ENCODE measurements around the gene NXT2. TPM values are rescaled to one million over a fixed set of nuclear protein-coding genes. Genes with fewer than 3 reads are reported as not detected.
"Not testable (repeated sequence)": the region's sequence is repeated elsewhere in the genome, so short reads cannot be mapped to it uniquely, and the experiment has no call there.

NXT2 gene
- polyA plus RNA-seq (ENCODE audit: insufficient read length in 4 of 4), result 10 to 100 TPM; 14.6 to 20.1 (median 18.5) TPM

GRCh38 chrX:109536439-109537323, at the start of gene NXT2:
TSS of gene NXT2 (plus strand) at chrX:109536844. CDS start at chrX:109537007, 163 bp downstream.
- peak; percentile 79 to 90 (median 82) for DNase-seq (ENCODE audit: low read depth in 4 of 4, low spot score in 2 of 4)

GRCh38 chrX:109487640-109488039, 49.0 kb upstream of the NXT2 start:
- DNase-seq (ENCODE audit: low read depth in 4 of 4, low spot score in 2 of 4), result no peak

- DNase-seq (ENCODE audit: low read depth in 4 of 4, low spot score in 2 of 4), result no peak
Measured at GRCh38 chrX:109489174-109489573, 47.5 kb upstream of the NXT2 start.

GRCh38 chrX:109498434-109498833, 38.2 kb upstream of the NXT2 start:
- DNase-seq (ENCODE audit: low read depth in 4 of 4, low spot score in 2 of 4), result no peak

GRCh38 chrX:109501176-109501575, 35.5 kb upstream of the NXT2 start:
- no peak for DNase-seq (ENCODE audit: low read depth in 4 of 4, low spot score in 2 of 4)

GRCh38 chrX:109508915-109509314, 27.7 kb upstream of the NXT2 start:
- DNase-seq (ENCODE audit: low read depth in 4 of 4, low spot score in 2 of 4), result no peak

- no peak for DNase-seq (ENCODE audit: low read depth in 4 of 4, low spot score in 2 of 4)
Measured at GRCh38 chrX:109511113-109511512, 25.5 kb upstream of the NXT2 start.

- DNase-seq (ENCODE audit: low read depth in 4 of 4, low spot score in 2 of 4), result no peak
Measured at GRCh38 chrX:109519001-109519400, 17.6 kb upstream of the NXT2 start.

- no peak for DNase-seq (ENCODE audit: low read depth in 4 of 4, low spot score in 2 of 4)
Measured at GRCh38 chrX:109533005-109533404, 3.6 kb upstream of the NXT2 start.

- DNase-seq (ENCODE audit: low read depth in 4 of 4, low spot score in 2 of 4), result no peak
Measured at GRCh38 chrX:109533631-109534030, 3.0 kb upstream of the NXT2 start.

- DNase-seq (ENCODE audit: low read depth in 4 of 4, low spot score in 2 of 4), result no peak
Measured at GRCh38 chrX:109534933-109535332, 1.7 kb upstream of the NXT2 start.

GRCh38 chrX:109535578-109535977, 1.1 kb upstream of the NXT2 start:
- DNase-seq (ENCODE audit: low read depth in 4 of 4, low spot score in 2 of 4), result no peak

GRCh38 chrX:109537324-109537665, 651 bp downstream of the NXT2 start:
- DNase-seq (ENCODE audit: low read depth in 4 of 4, low spot score in 2 of 4), result peak in 2 of 4 donors; percentile 45 to 57

- not testable (repeated sequence) for DNase-seq (ENCODE audit: low read depth in 4 of 4, low spot score in 2 of 4)
Measured at GRCh38 chrX:109539007-109539406, 2.4 kb downstream of the NXT2 start.

GRCh38 chrX:109553862-109554261, 17.2 kb downstream of the NXT2 start:
- no peak for DNase-seq (ENCODE audit: low read depth in 4 of 4, low spot score in 2 of 4)

GRCh38 chrX:109576083-109576482, 39.4 kb downstream of the NXT2 start:
- DNase-seq (ENCODE audit: low read depth in 4 of 4, low spot score in 2 of 4), result not testable (repeated sequence)

GRCh38 chrX:109577055-109577454, 40.4 kb downstream of the NXT2 start:
- no peak for DNase-seq (ENCODE audit: low read depth in 4 of 4, low spot score in 2 of 4)

GRCh38 chrX:109578916-109579315, 42.3 kb downstream of the NXT2 start:
- DNase-seq (ENCODE audit: low read depth in 4 of 4, low spot score in 2 of 4), result no peak

- DNase-seq (ENCODE audit: low read depth in 4 of 4, low spot score in 2 of 4), result no peak
Measured at GRCh38 chrX:109585488-109585887, 48.8 kb downstream of the NXT2 start.

- no peak for DNase-seq (ENCODE audit: low read depth in 4 of 4, low spot score in 2 of 4)
Measured at GRCh38 chrX:109590176-109590575, 53.5 kb downstream of the NXT2 start.

Data from left renal cortex interstitium (tissue), 4 donors.